Nucleus accumbens (tissue), 56 donors: ENCODE data around the gene PRSS56.
A peak's percentile ranks its signal among the peaks of the same experiment; 100 is the strongest.

Experiments used
- DNase-seq, 56 donors: peaks; one replicate each; lab custom pipeline; 2025; lab: John Stamatoyannopoulos, UW

PRSS56 gene

DNA sequence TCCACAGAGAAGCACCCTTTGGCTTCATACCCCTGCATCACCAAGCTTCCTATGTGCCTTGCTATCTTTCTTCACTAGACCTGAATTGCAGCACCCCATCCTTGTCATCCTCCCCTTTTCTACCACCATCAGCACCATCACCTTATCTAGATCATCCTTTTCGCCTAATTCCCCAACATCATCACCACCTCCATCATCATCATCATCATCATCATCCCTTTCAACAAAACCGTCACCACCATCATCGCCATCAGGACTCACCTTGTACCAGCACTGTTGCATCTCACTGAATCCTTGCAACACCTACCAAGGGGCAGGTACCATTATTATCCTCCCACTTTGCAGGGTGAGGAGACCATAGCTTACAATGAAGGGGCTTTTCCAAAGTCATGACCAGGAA is 21.7 kb upstream of the PRSS56 start:
- DNase-seq, result no peak

DNA sequence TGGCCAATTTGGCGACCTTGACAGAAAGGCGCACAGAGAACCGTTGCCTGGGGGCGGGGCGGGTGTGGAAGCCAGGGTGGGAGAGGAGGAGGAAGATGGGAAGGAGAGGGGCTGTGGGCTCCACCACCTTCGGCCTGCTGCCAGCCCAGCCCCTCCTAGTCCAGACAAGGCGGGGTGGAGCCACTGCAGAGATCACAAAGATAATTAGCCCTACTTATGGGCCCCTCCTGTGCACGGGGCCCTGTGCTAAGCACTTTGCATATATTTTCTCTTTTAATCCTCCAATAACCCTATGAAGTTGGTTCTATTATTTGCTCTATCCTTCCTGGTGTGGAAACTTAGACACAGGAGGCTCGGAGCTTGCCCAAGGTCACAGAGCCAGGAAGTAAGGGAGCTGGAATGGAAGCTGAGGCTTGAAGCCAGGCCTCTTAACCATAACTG is 18.8 kb upstream of the PRSS56 start:
- DNase-seq, result no peak

DNA sequence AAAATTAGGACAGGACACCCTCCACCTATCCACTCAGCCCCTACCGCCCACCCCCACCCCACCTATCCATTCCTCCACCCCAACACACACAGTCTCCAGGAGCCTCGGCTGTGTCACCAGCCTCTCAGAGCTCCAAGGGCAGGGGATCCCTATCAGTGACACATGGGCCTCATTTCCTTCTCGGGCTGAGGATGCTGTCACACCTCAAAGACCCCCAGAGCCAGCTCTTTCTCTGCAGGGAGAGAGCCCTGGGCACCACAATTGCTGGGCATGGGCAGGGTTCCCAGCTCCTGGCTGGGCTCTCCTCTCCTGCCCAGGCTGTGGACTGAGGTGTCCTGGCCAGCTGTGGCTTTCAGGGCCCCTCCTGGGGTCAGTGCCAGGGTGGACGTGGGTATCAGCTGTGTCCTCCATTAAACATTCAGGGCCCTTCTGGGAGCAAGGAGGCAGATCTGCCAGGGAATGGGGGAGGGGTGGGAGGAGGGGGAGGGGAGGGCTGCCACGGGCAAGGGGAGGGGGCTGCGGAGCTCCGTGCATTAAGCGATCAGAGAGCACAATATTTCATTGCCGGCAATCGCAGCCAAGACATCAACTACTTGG is 18.3 kb upstream of the PRSS56 start:
- DNase-seq, result peak in 3 of 56 donors; percentile 3 to 16 (median 9)

DNA sequence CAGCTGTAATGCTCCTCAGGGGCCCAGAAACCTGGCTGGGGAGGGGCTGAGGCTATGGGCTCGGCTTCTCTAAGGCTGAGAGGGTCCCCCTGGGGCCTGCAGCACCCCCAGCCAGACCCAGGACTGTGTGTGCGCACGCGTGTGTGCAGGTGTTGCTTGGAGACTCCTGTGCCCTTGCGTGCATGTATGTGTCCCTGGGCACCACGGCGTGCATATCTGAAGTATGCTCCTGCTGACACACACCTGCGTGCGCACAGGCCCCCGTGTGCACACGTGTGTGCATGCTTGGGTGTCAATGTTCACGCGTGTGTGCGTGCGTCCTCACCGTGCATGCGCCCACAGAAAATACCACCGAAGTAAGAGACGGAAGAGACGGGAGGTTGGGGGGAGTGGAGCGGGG is 17.7 kb upstream of the PRSS56 start:
- DNase-seq, result peak in 3 of 56 donors; percentile 28 to 72 (median 41)

DNA sequence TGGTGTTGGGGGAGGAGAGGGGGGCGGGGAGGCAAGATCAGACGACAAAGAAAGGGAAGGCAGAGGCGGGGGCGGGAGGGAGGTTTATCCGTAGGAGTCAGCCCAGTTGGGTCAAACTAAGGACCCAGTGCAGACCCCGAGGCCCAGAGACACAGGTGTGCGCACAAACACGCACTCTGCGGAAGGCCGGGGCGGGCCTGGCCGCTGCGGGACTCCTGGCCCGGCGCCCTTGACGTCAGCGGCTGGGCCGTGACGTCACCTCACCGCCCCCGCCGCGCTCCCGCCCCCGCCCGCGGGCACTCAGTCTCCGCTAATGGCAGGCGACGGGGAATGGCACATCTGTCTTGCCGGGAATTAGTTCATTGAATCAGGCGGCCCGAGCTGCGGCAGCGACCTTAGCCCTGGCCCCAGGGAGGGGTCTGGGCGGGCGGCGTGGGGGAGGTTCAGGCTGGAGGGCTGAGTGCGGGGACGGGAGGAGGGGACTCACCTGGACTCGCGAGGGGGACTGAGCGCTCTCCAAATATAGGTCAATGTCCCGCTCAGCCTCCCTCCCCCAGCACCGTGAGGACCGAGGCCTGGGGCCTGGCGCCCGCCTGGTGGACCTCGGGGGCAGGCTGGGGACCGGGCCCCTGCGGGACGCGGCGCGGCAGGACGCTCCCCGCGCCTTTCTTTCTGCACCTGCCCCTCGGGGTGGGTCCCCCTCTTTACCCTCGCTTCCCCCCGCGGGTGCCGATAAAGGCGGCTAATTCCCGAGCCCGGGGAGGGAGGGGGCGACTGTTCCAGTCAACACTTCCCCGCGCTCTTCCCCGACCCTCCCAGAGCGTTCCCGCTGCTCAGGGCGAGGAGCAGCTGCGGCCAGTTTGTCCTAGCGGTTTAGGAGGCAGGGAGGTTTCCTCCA is 17.0 kb upstream of the PRSS56 start:
- DNase-seq, result peak in 29 of 56 donors; percentile 6 to 81 (median 38)

DNA sequence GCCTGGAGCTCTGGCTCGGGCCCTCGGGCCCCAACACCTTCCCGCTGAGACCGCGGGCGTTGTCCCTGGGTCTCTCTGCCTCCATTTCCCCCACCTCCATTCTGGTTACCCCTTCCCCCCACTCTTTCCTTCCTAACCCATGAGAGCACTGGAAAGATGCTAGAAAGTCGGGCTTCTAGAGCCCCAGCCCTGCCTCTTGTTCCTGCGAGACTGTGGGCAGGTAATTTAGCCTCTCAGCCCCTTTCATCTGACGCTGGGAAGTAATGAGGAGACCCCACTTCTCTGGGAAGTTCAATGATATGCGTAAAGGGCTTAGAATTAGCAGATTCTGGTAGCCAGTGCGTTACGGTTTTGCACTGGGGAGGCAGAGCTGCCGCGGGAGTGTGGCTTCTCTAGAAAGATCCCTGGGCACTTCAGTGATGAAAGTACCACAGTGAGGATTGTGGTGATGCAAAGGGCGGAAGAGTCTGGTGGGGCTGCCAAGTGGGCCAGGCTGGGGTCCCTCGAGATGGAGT is 16.3 kb upstream of the PRSS56 start:
- no peak for DNase-seq

DNA sequence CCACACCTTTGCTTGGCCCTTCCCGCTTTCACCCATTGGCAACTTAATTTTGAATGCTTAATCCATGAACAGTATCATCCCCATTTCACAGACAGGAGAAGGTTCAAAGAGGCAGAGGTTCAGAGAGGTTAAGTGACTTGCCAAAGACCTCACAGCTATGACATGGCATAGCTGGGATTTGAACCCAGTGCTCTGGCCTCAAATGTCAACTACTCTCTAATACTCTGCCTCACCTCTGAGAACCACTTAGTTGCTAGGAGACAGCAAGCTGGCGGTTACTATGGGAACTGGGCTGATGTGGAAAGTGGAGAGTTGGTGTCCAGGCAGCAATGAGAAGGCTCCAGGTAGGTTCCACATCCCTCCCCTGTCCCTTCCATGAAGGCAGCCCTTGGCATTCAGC is 15.8 kb upstream of the PRSS56 start:
- DNase-seq, result peak in 4 of 56 donors; percentile 3 to 14 (median 11)

DNA sequence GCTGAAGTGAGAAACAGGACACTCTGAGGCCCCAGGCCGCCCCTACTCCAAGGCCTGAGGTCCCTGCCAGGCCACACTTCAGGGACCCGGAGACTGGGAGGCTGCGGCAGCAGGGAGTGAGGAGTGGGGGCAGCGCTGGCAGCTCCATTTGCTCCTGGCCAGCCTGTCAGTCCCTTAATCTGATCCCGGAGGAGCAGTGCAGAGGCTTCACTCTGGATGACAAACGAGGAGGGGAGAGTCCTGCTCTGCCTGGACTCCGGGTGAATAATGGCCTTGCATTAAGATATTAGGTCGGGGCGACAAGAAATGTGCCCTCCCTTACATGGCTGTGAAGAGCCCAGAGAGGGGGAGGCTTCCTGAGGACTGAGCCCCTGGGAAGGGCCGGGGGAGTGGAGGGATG is 14.3 kb upstream of the PRSS56 start:
- no peak for DNase-seq

DNA sequence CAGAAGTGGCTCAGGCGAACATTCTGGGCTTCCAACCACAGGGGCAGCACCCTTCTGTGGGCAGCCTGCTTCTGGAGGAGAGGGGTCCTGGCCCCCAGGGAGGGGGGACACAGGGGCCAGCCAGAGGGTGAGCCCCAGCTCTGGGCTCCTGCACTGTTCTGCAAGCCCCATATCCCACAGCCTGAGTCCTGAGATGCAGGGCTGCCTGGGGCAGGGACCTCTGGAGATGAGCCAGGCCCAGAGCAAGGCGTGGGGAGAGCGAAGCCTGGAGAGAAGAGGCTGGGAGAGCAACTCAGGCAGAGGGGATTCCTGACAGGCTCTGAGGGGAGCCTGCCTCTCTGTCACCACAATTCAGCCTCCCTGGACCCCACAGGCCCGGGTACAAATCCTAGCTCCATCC is 13.5 kb upstream of the PRSS56 start:
- no peak for DNase-seq

DNA sequence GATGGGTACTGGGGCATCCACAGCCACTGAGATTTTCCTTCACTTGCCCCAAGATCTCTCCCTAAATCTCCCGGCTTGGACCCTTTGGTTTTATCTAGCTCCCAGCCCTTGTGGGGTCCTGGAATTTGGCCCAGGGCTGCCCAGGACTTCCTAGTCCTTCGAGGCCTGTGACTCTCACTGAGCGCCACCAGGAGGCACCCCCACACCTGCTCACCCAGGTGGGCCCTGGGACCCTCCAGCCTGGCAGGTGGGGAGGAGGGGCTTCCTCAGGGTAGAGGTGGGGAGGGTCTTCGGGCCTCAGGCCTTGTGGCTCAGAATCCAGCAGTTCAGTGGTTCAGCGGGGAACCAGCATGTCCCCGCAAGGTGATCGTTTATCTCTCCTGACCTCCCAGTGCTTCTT is 11.9 kb upstream of the PRSS56 start:
- DNase-seq, result no peak

DNA sequence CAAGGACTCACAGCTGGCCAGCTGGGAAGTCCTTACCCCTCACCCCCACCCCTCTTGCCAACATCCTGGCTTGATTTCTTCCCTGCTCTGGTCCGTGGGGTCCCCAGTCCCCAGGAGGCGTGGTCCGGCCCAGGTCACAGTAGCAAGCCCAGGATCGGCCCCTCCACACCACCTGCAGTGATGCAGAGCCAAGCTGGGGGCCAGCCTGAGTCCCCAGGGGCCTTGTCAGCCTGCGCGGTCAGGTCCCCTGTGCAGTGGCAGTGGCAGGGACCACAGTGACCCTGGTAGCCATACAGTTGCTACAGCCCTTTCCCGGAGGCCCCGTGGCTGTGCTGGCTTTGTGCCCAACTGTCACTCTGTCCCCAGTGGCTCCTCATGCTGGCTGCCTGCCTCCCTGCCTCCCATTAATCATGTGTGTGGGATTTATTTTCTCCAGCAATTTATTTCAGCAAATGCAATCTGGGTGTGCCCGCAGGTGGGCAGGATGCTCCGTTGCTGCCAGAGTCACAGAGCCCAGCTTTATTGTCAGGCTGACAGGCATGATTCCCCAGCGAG is 8.8 kb upstream of the PRSS56 start:
- peak in 15 of 56 donors; percentile 7 to 58 (median 23) for DNase-seq

DNA sequence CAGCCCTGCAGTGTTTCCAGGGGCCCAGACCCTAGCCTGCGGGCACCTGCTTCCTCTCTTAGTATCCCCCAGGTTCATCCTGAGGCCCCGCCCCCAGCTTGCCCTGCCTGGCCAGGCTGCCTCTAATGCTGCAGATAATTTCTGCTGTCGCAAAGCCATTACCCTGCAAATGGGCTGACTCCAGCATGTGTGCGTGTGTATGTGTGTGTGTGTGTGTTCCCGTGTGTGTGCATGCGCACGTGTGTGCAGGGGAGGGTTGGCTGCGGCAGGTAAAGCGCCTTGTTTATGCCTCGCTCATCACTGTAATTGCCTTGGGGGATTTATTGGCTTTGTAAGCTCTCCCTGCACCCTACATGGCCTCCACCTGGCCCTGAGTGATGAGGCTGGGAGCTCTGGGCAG is 7.6 kb upstream of the PRSS56 start:
- DNase-seq, result no peak

DNA sequence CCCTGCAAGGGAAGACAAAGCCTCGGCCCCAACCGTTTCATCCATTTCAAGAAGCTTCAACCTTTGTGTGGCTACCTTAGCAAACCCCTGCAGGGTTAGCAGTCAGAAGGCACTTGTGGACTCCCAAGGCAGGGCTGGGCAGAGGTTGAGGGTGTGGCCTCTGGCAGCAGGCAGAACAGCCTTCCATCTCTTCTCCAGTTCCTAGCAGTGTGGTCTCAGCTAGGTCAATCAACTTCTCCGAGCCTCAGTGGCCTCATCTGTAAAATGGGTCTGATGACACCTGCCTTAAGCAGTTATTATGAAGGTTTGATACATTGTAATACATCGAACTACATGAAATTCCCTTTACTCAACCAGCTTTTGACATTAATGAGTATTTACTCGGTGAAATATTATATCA is 6.8 kb upstream of the PRSS56 start:
- no peak for DNase-seq

DNA sequence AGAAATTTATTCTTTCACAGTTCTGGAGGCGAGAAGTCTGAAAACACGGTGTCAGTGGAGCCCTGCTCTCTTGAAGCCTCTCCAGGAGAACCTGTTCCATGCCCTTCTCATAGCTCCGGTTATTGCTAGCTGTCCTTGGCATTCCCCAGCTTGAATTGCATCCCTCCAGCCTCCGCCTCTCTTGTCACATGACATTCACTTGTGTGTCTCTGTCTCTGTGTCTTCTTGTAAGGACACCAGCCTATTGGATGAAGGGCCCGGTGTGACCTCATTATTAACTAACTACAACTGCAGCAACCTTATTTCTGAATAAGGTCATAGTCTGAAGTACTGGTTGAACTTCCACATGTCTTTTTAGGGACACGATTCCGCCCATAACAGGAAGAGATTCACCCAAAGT is 4.5 kb upstream of the PRSS56 start:
- no peak for DNase-seq

DNA sequence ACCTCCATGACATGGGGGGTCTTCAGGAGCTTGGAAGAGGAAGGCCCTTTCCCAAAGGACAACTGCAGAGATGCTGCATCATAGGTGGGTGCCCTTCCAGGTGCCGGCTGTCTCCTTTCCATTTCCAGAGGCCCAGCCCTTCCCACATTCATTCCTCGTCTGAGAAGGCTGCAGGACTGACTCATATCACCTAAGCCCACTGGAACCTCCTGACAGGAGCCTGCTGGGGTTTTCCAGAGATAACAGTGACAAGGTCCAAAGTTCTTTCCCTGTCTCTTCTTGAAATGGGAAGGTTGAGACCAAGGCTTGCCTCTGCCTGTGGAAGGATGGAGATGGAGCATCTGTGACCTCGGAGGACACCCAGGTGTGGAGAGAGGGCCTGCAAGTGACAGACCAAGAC is 3.6 kb upstream of the PRSS56 start:
- DNase-seq, result no peak

DNA sequence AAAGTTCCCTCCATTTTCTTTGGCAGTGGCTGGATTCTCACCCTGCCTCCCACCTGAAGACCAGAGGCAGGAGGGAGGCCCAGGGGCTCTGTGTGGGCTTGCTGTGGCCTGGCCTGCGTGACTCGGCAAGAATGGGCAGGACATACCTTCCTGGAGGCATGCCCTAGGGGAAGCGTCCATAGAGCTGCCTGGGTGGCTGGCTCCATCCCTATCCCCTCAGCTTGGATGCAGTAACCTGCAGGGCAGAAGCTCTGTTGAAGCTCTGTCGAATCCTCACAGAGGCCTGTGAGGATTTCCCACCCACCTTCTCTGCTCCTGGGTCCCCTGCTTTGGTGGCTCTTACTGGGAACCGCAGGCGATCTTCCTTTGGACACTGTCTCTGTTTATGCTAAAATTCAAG is 1.3 kb upstream of the PRSS56 start:
- no peak for DNase-seq

DNA sequence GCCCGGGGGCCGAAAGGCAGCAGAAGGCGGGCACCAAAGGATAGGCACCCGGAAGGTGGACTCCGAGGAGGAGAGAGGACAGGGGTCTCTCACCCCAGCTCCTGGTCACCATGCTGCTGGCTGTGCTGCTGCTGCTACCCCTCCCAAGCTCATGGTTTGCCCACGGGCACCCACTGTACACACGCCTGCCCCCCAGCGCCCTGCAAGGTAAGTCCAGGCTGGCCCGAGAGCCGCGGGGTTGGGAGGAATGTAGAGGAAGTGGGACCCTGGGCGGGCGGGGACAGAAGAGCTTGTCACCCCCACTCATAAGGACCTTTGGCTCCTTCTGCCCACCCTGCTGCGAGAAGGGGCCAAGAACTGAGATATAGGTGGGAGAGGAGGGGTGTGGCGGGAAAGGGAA is 301 bp downstream of the PRSS56 start:
- no peak for DNase-seq

DNA sequence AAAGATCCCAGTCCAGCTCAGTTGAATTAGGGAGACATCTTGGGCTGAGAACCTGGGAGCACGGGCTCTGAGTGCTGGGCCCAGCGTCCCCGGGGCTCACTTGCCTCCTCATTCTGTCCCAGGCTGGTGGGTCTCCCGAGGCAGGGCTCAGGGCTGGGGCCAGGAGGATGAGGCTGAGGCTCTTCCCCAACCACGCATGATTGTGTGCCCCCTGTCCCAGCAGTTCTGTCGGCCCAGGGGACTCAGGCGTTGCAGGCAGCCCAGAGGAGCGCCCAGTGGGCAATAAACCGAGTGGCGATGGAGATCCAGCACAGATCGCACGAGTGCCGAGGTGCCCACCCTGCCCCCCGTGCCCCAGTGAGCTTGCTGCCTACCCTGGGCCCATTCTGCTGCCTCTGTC is 910 bp downstream of the PRSS56 start:
- no peak for DNase-seq

DNA sequence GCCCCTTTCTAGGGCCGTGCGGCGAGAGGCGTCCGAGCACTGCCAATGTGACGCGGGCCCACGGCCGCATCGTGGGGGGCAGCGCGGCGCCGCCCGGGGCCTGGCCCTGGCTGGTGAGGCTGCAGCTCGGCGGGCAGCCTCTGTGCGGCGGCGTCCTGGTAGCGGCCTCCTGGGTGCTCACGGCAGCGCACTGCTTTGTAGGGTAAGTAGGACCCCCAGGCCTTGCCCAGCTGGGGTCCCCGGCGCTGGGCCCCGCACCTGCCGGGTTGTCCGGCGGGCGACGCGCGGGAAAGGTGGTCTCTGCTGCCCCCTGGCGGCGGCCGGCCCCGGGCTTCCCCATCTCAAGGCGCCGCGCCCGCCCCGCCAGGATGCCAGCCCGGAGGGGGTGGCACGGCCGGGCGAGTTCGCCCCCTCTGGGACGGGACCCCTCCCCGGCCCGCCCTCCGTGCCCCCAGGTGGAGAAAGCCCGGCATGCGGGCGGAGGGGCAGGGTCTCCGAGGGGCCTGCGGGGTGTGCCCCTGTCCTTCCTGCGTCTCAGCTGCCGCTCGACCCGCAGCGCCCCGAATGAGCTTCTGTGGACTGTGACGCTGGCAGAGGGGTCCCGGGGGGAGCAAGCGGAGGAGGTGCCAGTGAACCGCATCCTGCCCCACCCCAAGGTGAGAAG is 1.9 kb downstream of the PRSS56 start:
- peak in 33 of 56 donors; percentile 7 to 75 (median 31) for DNase-seq

DNA sequence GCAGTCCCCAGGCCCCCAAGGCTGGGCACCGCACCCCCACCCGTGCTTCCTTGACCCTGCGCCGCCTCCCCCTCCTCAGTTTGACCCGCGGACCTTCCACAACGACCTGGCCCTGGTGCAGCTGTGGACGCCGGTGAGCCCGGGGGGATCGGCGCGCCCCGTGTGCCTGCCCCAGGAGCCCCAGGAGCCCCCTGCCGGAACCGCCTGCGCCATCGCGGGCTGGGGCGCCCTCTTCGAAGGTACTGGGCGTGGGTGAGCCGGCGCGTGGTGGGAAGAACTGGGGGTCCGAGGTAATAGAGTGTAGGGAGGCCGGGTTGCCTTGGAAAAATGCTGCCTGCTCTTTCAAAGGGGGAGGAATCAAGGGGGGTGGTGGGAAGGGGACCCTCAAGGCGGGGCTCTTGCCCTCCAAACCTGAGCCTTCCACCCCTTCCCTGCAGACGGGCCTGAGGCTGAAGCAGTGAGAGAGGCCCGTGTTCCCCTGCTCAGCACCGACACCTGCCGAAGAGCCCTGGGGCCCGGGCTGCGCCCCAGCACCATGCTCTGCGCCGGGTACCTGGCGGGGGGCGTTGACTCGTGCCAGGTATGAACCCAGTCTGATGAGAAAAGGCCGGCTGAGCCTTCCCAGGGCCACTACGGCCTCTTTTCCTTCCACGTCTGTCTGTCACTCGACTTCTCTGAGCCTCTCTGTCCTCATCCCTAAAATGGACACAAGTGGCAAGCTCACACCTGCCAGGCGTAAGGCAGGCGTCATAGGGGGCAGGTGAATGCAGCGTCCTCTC is 2.6 kb downstream of the PRSS56 start:
- DNase-seq, result no peak
